Subcutaneous abdominal adipose tissue (tissue), 5 donors: ENCODE data around the gene PLN.

Experiments
- H3K27ac ChIP-seq: one replicate; pipeline ENCODE4 v1.7.0; 2013; ENCODE audit warnings: low read depth, mild to moderate bottlenecking, inconsistent platforms, low read length, moderate library complexity
- H3K27me3 ChIP-seq, 5 donors: one replicate each; pipeline ENCODE4 v1.7.0; 2013; ENCODE audit warnings: low read length in 5 of 5, inconsistent platforms in 1 of 5; ENCODE audit not compliant: control insufficient read depth in 5 of 5, insufficient read depth in 4 of 5
- H3K36me3 ChIP-seq, 5 donors: one replicate each; pipeline ENCODE4 v1.7.0; 2013; ENCODE audit warnings: low read length in 5 of 5; ENCODE audit not compliant: control insufficient read depth in 5 of 5, insufficient read depth in 5 of 5
- H3K4me1 ChIP-seq, 5 donors: one replicate each; pipeline ENCODE4 v1.7.0; 2013; ENCODE audit warnings: low read length in 5 of 5, mild to moderate bottlenecking in 3 of 5, moderate library complexity in 1 of 5; ENCODE audit not compliant: control insufficient read depth in 5 of 5, insufficient read depth in 5 of 5
- H3K4me3 ChIP-seq, 5 donors: one replicate each; pipeline ENCODE4 v1.7.0; 2013; ENCODE audit warnings: low read length in 5 of 5, low read depth in 1 of 5
- H3K9ac ChIP-seq, 5 donors: one replicate each; pipeline ENCODE4 v1.7.0; 2013; ENCODE audit warnings: low read length in 5 of 5, mild to moderate bottlenecking in 4 of 5, moderate library complexity in 3 of 5
- H3K9me3 ChIP-seq, 5 donors: one replicate each; pipeline ENCODE4 v1.7.0; 2013; ENCODE audit warnings: low read length in 5 of 5; ENCODE audit not compliant: control insufficient read depth in 5 of 5
- donor health status: healthy.
- donor health status: healthy.
- donor health status: healthy.
- donor health status: healthy.
- donor health status: healthy.

Gene PLN

GRCh38 chr6:118606858-118607257, 58.8 kb downstream of the PLN start:
- H3K27me3 ChIP-seq, result no peaks in the 10 kb centered on the region
- no peak overlapping the region for H3K4me3 ChIP-seq
- peaks cover 0 to 5% (median under 1%) of the 10 kb centered on the region in 5 donors for H3K9me3 ChIP-seq
- no peak overlapping the region for H3K27ac ChIP-seq
- H3K4me1 ChIP-seq, result no peaks in the 10 kb centered on the region
- no peaks in the 10 kb centered on the region for H3K36me3 ChIP-seq
- H3K9ac ChIP-seq, result no peak overlapping the region
